Naive B cell (primary cell): ENCODE measurements around the gene SLC37A3. TPM values are rescaled to one million over a fixed set of nuclear protein-coding genes. Genes with fewer than 3 reads are reported as not detected.
"Not testable (repeated sequence)": the region's sequence is repeated elsewhere in the genome, so short reads cannot be mapped to it uniquely, and the experiment has no call there.

ENCODE experiments used
- ATAC-seq, 2 donors: fragments of 150-1000 bp; cut with Tn5 transposase; 2 replicates each; pipeline ENCODE4 v1.10.0; 2021; ENCODE audit warnings: low read depth in 2 of 2, mild to moderate bottlenecking in 2 of 2, moderate library complexity in 2 of 2
- DNase-seq: peaks from one replicate; pipeline ENCODE4 v3.0.0; 2022
- H3K27ac Mint-ChIP-seq, 6 donors: one replicate each; pipeline ENCODE4 v1.8.0; 2020 to 2022; ENCODE audit warnings: mild to moderate bottlenecking in 6 of 6, mixed read lengths in 6 of 6, moderate library complexity in 5 of 6, inconsistent platforms in 2 of 6
- H3K27me3 Mint-ChIP-seq, 3 donors: one replicate each; pipeline ENCODE4 v1.8.0; 2021 to 2022; ENCODE audit warnings: mixed read lengths in 3 of 3, mild to moderate bottlenecking in 1 of 3
- H3K36me3 Mint-ChIP-seq, 2 donors: one replicate each; pipeline ENCODE4 v1.8.0; 2020 to 2022; ENCODE audit warnings: mixed read lengths in 2 of 2, inconsistent platforms in 1 of 2, mild to moderate bottlenecking in 1 of 2
- H3K4me1 Mint-ChIP-seq, 3 donors: one replicate each; pipeline ENCODE4 v1.8.0; 2020 to 2022; ENCODE audit warnings: mixed read lengths in 3 of 3, inconsistent platforms in 1 of 3, mild to moderate bottlenecking in 1 of 3, moderate library complexity in 1 of 3
- H3K4me3 Mint-ChIP-seq, 8 donors: one replicate each; pipeline ENCODE4 v1.8.0; 2020 to 2022; ENCODE audit warnings: mild to moderate bottlenecking in 8 of 8, mixed read lengths in 8 of 8, moderate library complexity in 8 of 8, inconsistent platforms in 2 of 8
- H3K9me3 Mint-ChIP-seq, 7 donors: one replicate each; pipeline ENCODE4 v1.8.0; 2020 to 2022; ENCODE audit warnings: mixed read lengths in 7 of 7, mild to moderate bottlenecking in 5 of 7, inconsistent platforms in 2 of 7, moderate library complexity in 1 of 7
- polyA plus RNA-seq, 6 donors: library from polyadenylated mRNA; unstranded; fragments of 300-500 nt; fragmentation: Illumina TruSeq; gene quantifications; one replicate each; pipeline ENCODE4 v1.2.3, GENCODE V29; 2021; ENCODE audit warnings: low read depth in 6 of 6

The SLC37A3 gene
- polyA plus RNA-seq, 6 donors from 2014 or later = 1.3 to 9.2 (median 6.2) TPM

- H3K4me1 Mint-ChIP-seq = no peaks in the 10 kb centered on the region
- no peak overlapping the region for H3K4me3 Mint-ChIP-seq
- no peak overlapping the region for H3K27ac Mint-ChIP-seq
- DNase-seq (no peak), ATAC-seq (no peak)
- no peaks in the 10 kb centered on the region for H3K27me3 Mint-ChIP-seq
- H3K36me3 Mint-ChIP-seq = no peaks in the 10 kb centered on the region
- H3K9me3 Mint-ChIP-seq = no peaks in the 10 kb centered on the region
These were observed 71.1 kb downstream of the SLC37A3 start for GRCh38 chr7:140327261-140327661.

GRCh38 chr7:140326116-140326928 is 72.0 kb downstream of the SLC37A3 start:
- H3K27me3 Mint-ChIP-seq = no peaks in the 10 kb centered on the region
- H3K36me3 Mint-ChIP-seq = no peaks in the 10 kb centered on the region
- no peaks in the 10 kb centered on the region for H3K4me1 Mint-ChIP-seq
- no peaks in the 10 kb centered on the region for H3K9me3 Mint-ChIP-seq
- H3K27ac Mint-ChIP-seq = peak overlapping the region in 1 of 6 donors; percentile 68
- ATAC-seq = peak; percentile 43 to 69
- no peak overlapping the region for H3K4me3 Mint-ChIP-seq
- DNase-seq = peak; percentile 26

GRCh38 chr7:140325600-140325999 is 72.7 kb downstream of the SLC37A3 start:
- H3K4me3 Mint-ChIP-seq = no peak overlapping the region
- H3K9me3 Mint-ChIP-seq = no peaks in the 10 kb centered on the region
- H3K27me3 Mint-ChIP-seq = no peaks in the 10 kb centered on the region
- H3K4me1 Mint-ChIP-seq = no peaks in the 10 kb centered on the region
- no peak for DNase-seq
- no peak for ATAC-seq
- no peak overlapping the region for H3K27ac Mint-ChIP-seq
- H3K36me3 Mint-ChIP-seq = no peaks in the 10 kb centered on the region

GRCh38 chr7:140324714-140325113 is 73.6 kb downstream of the SLC37A3 start:
- no peaks in the 10 kb centered on the region for H3K27me3 Mint-ChIP-seq
- ATAC-seq = no peak
- no peak for DNase-seq
- no peaks in the 10 kb centered on the region for H3K9me3 Mint-ChIP-seq
- no peak overlapping the region for H3K4me3 Mint-ChIP-seq
- no peaks in the 10 kb centered on the region for H3K36me3 Mint-ChIP-seq
- no peak overlapping the region for H3K27ac Mint-ChIP-seq
- H3K4me1 Mint-ChIP-seq = no peaks in the 10 kb centered on the region

- Mint-ChIP-seq H3K27me3 (no peaks in the 10 kb centered on the region), H3K36me3 (no peaks in the 10 kb centered on the region), H3K27ac (no peak overlapping the region), H3K4me1 (no peaks in the 10 kb centered on the region), H3K9me3 (no peaks in the 10 kb centered on the region), H3K4me3 (no peak overlapping the region)
- DNase-seq (no peak), ATAC-seq (no peak)
These were observed 75.6 kb downstream of the SLC37A3 start for GRCh38 chr7:140322759-140323158.

- H3K27me3 Mint-ChIP-seq, ATAC-seq, H3K36me3 Mint-ChIP-seq, H3K9me3 Mint-ChIP-seq, H3K27ac Mint-ChIP-seq, DNase-seq, H3K4me1 Mint-ChIP-seq, H3K4me3 Mint-ChIP-seq: not testable (repeated sequence)
These were observed 78.3 kb downstream of the SLC37A3 start for GRCh38 chr7:140320078-140320477.

- Mint-ChIP-seq H3K9me3 (peaks cover 0 to 1% (median 0%) of the 10 kb centered on the region in 7 donors), H3K27me3 (no peaks in the 10 kb centered on the region), H3K36me3 (peaks cover 1 to 3% of the 10 kb centered on the region in 2 donors), H3K4me3 (no peak overlapping the region), H3K4me1 (peaks cover under 1 to 2% (median 1%) of the 10 kb centered on the region in 3 donors), H3K27ac (no peak overlapping the region)
- DNase-seq = no peak
- ATAC-seq = no peak
These were observed 80.3 kb downstream of the SLC37A3 start for GRCh38 chr7:140317999-140318398.

GRCh38 chr7:140317597-140317996 is 80.7 kb downstream of the SLC37A3 start:
- no peaks in the 10 kb centered on the region for H3K27me3 Mint-ChIP-seq
- H3K27ac Mint-ChIP-seq = peak overlapping the region in 1 of 6 donors; percentile 5
- no peak overlapping the region for H3K4me3 Mint-ChIP-seq
- H3K36me3 Mint-ChIP-seq = peaks cover 5 to 7% of the 10 kb centered on the region in 2 donors
- ATAC-seq (no peak), DNase-seq (no peak)
- peaks cover 4 to 6% (median 5%) of the 10 kb centered on the region in 3 donors for H3K4me1 Mint-ChIP-seq
- peaks cover 0 to 5% (median 3%) of the 10 kb centered on the region in 7 donors for H3K9me3 Mint-ChIP-seq

- Mint-ChIP-seq H3K27me3 (no peaks in the 10 kb centered on the region), H3K36me3 (peaks cover 14 to 19% of the 10 kb centered on the region in 2 donors), H3K4me3 (no peak overlapping the region), H3K27ac (no peak overlapping the region), H3K4me1 (peaks cover 4 to 7% (median 6%) of the 10 kb centered on the region in 3 donors), H3K9me3 (peaks cover 6 to 17% (median 13%) of the 10 kb centered on the region in 7 donors)
- ATAC-seq = no peak
- DNase-seq = no peak
These were observed 82.1 kb downstream of the SLC37A3 start for GRCh38 chr7:140316165-140316661.

- H3K36me3 Mint-ChIP-seq = peaks cover 14 to 19% of the 10 kb centered on the region in 2 donors
- DNase-seq (no peak), ATAC-seq (no peak)
- no peaks in the 10 kb centered on the region for H3K27me3 Mint-ChIP-seq
- H3K4me1 Mint-ChIP-seq = peaks cover 6 to 8% (median 6%) of the 10 kb centered on the region in 3 donors
- H3K27ac Mint-ChIP-seq = peak overlapping the region in 1 of 6 donors; percentile 72
- H3K4me3 Mint-ChIP-seq = no peak overlapping the region
- H3K9me3 Mint-ChIP-seq = peaks cover 6 to 17% (median 13%) of the 10 kb centered on the region in 7 donors
These were observed 82.7 kb downstream of the SLC37A3 start for GRCh38 chr7:140315498-140316164.

GRCh38 chr7:140314573-140315480 is 83.5 kb downstream of the SLC37A3 start:
- H3K4me3 Mint-ChIP-seq = no peak overlapping the region
- H3K36me3 Mint-ChIP-seq = peaks cover 14 to 19% of the 10 kb centered on the region in 2 donors
- DNase-seq (no peak), ATAC-seq (no peak)
- H3K9me3 Mint-ChIP-seq = peaks cover 6 to 17% (median 13%) of the 10 kb centered on the region in 7 donors
- no peak overlapping the region for H3K27ac Mint-ChIP-seq
- no peaks in the 10 kb centered on the region for H3K27me3 Mint-ChIP-seq
- peaks cover 6 to 10% (median 8%) of the 10 kb centered on the region in 3 donors for H3K4me1 Mint-ChIP-seq

GRCh38 chr7:140312141-140312846 is 86.0 kb downstream of the SLC37A3 start:
- Mint-ChIP-seq H3K4me3 (peak overlapping the region in 1 of 8 donors; percentile 53), H3K27me3 (peaks cover 0 to 4% (median 0%) of the 10 kb centered on the region in 3 donors), H3K9me3 (peaks cover 6 to 17% (median 13%) of the 10 kb centered on the region in 7 donors), H3K4me1 (peaks cover 6 to 10% (median 8%) of the 10 kb centered on the region in 3 donors), H3K36me3 (peaks cover 14 to 19% of the 10 kb centered on the region in 2 donors), H3K27ac (no peak overlapping the region)
- DNase-seq (no peak), ATAC-seq (no peak)
